ENCODE results near the gene UBR3. TPM values are rescaled to one million over a fixed set of nuclear protein-coding genes. Genes with fewer than 3 reads are reported as not detected.
A peak's percentile ranks its signal among the peaks of the same experiment; 100 is the strongest.

Gene UBR3
- total RNA-seq, 1 experiment from 2014 or later = 21.9 TPM

DNA sequence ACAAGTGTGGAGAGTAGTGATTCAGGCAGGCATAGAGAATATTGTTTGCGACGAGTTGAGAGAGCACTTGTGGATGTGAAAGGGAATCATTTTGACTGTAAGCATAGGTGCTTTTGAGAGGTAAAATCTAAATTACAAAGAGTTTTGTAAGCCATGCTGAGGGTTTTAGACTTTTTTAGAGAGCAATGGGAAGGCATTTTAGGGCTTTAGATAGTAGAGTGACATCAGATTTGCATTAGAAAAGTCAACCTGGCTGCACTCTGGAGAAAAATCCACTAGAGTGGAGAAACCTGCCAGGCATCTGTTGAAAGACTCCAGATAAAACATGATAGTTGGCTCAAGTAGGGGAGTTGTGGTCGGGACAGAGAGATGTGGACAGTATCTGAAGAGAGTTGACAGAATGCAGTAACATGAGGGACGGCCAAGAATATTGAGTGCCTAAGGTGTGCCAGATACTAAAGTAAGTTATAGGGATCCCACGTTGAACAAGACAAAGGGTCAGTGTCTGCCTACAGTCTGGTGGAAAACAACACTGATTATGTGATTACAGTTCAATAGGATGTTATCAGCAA is 258.9 kb downstream of the UBR3 start:
- Histone ChIP-seq H3K27ac (ENCODE audit: insufficient read length, low read depth, low read length) (peak overlapping the region; percentile 74), H4K20me1 (ENCODE audit: control insufficient read depth, insufficient read depth, insufficient read length) (no peaks in the 10 kb centered on the region), H3K79me1 (ENCODE audit: insufficient read depth, low read depth, low read length, poor library complexity, severe bottlenecking) (no peaks in the 10 kb centered on the region), H3K27me3 (ENCODE audit: insufficient read depth, low read length) (no peaks in the 10 kb centered on the region), H3K79me2 (ENCODE audit: insufficient read depth, low read length) (no peaks in the 10 kb centered on the region), H3K18ac (ENCODE audit: insufficient read length, low read depth, low read length) (no peak overlapping the region), H2AK5ac (ENCODE audit: insufficient read length, low read length) (no peak overlapping the region), H3K56ac (ENCODE audit: insufficient read length, low read depth, low read length) (no peak overlapping the region), H4K8ac (replicated peaks; ENCODE audit: insufficient read length, low read depth, low read length) (no peak overlapping the region), H4K5ac (ENCODE audit: insufficient read length, low read depth, low read length) (no peak overlapping the region), H3K23me2 (ENCODE audit: insufficient read length, low read depth, low read length, poor library complexity, severe bottlenecking) (no peaks in the 10 kb centered on the region), H2AFZ (ENCODE audit: low read length) (no peak overlapping the region), H3K4me1 (ENCODE audit: insufficient read depth, low read length) (peaks cover 20% of the 10 kb centered on the region), H4K91ac (ENCODE audit: insufficient read length, low read depth, low read length) (no peak overlapping the region), H3K9ac (ENCODE audit: extremely low read depth, insufficient read length, low read length) (no peak overlapping the region), H3K14ac (ENCODE audit: insufficient read depth, low read length) (no peak overlapping the region), H3K23ac (ENCODE audit: insufficient read length, low read depth, low read length) (no peak overlapping the region), H2BK5ac (ENCODE audit: insufficient read length, low read length) (no peak overlapping the region), H3K4me2 (ENCODE audit: insufficient read depth, insufficient read length, low read length) (peak overlapping the region; percentile 30), H3K4ac (ENCODE audit: low read depth, low read length) (no peak overlapping the region), H3T11ph (ENCODE audit: low read length) (no peak overlapping the region), H2BK12ac (ENCODE audit: insufficient read length, low read depth, low read length) (no peak overlapping the region), H2BK20ac (ENCODE audit: low read depth, low read length, poor library complexity, severe bottlenecking) (no peak overlapping the region), H2BK15ac (ENCODE audit: low read depth, low read length) (no peak overlapping the region), H2BK120ac (ENCODE audit: low read depth, low read length, poor library complexity, severe bottlenecking) (no peak overlapping the region), H3K9me3 (ENCODE audit: control insufficient read depth, low read depth, low read length) (no peaks in the 10 kb centered on the region)
- no CpG with 5 or more reads among the region's 5 CpGs for WGBS (ENCODE audit: extremely low coverage, insufficient read length, low lambda C conversion rate)
- Mint-ChIP-seq H3K36me3 (ENCODE audit: insufficient read depth in 1 of 3, low read depth in 3 of 3) (peaks cover 8 to 16% (median 9%) of the 10 kb centered on the region in 3 experiments), H3K27ac (no peak overlapping the region), H3K4me1 (peaks cover 16 to 26% of the 10 kb centered on the region in 2 experiments), H3K27me3 (ENCODE audit: low read depth) (no peaks in the 10 kb centered on the region), H3K4me3 (no peak overlapping the region), H3K9me3 (peaks cover 8% of the 10 kb centered on the region in 2 experiments)
- DNase-seq = no peak
- TF ChIP-seq, protein P1, sequence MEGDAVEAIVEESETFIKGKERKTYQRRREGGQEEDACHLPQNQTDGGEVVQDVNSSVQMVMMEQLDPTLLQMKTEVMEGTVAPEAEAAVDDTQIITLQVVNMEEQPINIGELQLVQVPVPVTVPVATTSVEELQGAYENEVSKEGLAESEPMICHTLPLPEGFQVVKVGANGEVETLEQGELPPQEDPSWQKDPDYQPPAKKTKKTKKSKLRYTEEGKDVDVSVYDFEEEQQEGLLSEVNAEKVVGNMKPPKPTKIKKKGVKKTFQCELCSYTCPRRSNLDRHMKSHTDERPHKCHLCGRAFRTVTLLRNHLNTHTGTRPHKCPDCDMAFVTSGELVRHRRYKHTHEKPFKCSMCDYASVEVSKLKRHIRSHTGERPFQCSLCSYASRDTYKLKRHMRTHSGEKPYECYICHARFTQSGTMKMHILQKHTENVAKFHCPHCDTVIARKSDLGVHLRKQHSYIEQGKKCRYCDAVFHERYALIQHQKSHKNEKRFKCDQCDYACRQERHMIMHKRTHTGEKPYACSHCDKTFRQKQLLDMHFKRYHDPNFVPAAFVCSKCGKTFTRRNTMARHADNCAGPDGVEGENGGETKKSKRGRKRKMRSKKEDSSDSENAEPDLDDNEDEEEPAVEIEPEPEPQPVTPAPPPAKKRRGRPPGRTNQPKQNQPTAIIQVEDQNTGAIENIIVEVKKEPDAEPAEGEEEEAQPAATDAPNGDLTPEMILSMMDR (conservative IDR thresholded peaks at IDR 0.05) = no peak

All from H9 (cell line).